ENCODE results near the gene CHRNG. TPM values are rescaled to one million over a fixed set of nuclear protein-coding genes. Genes with fewer than 3 reads are reported as not detected.

CHRNG gene
- total and polyA plus RNA-seq, 2 experiments from 2014 or later, result 0.28 TPM; not detected in 1

DNA sequence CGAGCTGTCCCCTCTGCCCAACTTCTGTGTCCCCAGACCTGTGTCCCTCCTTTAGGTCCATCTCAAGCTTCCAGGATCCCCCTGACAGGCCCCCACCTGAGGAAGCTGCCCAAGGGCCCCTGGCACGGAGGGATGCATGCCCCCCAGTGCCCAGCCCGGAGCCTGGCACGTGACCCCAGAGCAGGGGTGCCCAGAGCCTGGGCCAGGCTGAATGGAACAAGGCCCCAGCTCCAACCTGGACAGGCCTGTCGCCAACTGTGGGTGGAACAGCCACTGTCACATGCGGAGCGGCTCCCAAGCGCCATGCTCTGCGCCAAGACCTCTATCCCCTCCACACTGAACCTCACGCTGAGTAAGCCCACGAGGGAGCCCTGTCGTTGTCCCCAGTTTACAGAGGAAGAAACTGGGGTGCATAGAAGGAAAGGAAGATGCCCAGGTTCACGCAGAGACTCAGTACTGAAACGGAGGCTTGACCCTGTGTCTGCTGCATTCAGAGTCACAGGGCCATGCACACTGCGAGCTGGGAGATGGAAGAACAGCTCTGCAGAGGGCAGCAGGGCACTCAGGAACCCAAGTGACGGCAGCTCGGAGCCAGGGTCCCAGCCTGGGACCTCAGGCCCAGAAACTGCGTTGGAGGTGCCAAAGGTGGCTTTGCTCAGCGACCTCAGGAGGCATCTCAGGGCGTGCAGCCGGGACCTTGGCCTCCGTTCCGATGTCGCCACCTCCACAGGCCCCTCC lies 46.4 kb upstream of the CHRNG start:
- H3K4me1 ChIP-seq (ENCODE audit: low read depth), result no peaks in the 10 kb centered on the region
- no peak overlapping the region for H3K27ac ChIP-seq
- no peaks in the 10 kb centered on the region for H3K9me3 ChIP-seq (ENCODE audit: low read depth)
- DNase-seq (ENCODE audit: low read depth in 1 of 2, low spot score in 1 of 2), result no peak
- peaks cover 26% of the 10 kb centered on the region for H3K27me3 ChIP-seq
- no peaks in the 10 kb centered on the region for H3K36me3 ChIP-seq
- TF ChIP-seq, protein P1, sequence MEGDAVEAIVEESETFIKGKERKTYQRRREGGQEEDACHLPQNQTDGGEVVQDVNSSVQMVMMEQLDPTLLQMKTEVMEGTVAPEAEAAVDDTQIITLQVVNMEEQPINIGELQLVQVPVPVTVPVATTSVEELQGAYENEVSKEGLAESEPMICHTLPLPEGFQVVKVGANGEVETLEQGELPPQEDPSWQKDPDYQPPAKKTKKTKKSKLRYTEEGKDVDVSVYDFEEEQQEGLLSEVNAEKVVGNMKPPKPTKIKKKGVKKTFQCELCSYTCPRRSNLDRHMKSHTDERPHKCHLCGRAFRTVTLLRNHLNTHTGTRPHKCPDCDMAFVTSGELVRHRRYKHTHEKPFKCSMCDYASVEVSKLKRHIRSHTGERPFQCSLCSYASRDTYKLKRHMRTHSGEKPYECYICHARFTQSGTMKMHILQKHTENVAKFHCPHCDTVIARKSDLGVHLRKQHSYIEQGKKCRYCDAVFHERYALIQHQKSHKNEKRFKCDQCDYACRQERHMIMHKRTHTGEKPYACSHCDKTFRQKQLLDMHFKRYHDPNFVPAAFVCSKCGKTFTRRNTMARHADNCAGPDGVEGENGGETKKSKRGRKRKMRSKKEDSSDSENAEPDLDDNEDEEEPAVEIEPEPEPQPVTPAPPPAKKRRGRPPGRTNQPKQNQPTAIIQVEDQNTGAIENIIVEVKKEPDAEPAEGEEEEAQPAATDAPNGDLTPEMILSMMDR (IDR thresholded peaks at IDR 0.05; ENCODE audit: low read depth, low read length), result no peak
- no peak overlapping the region for H3K4me3 ChIP-seq

DNA sequence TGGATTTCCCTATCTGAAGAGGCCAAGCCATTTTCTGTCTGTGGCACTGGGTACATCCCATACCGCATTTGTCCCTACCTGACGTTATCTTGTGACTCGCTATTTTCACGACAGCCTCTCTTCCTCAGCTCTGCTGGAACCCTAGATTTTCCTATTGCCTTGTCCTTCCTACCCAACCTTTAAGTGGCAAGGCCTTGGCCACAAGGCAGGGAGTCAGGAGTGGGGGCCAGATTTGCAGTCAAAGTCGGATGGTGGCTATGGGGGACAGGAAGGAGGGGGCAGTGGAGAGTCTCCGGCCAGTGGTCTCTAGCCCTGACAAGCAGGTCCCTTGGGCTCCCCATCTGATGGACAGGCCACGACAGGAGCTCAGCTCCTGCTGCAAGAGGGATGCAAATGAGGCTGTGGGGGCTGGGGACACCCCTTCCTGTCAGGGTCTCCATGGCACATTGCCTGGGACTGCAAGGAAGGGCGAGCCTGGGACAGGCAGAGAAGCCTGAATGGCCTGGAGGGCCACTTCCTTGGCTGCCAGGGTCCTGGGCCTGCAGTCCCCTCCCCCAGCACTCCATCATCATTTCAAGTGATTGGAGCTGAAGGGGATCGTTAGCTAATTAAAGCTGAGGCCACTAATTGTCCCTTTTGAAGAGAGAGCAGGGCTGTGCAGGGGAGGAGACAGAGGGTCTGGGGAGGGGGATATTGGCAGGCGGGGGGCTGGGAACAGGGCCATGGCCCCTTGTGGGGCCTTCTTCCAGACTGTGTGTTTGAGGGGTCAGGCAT lies 45.6 kb upstream of the CHRNG start:
- no peak for DNase-seq (ENCODE audit: low read depth in 1 of 2, low spot score in 1 of 2)
- TF ChIP-seq, protein P1 (IDR thresholded peaks at IDR 0.05; ENCODE audit: low read depth, low read length), result no peak
- H3K4me3 ChIP-seq, result no peak overlapping the region
- no peaks in the 10 kb centered on the region for H3K9me3 ChIP-seq (ENCODE audit: low read depth)
- H3K36me3 ChIP-seq, result no peaks in the 10 kb centered on the region
- H3K27me3 ChIP-seq, result peaks cover 19% of the 10 kb centered on the region
- H3K4me1 ChIP-seq (ENCODE audit: low read depth), result no peaks in the 10 kb centered on the region
- no peak overlapping the region for H3K27ac ChIP-seq

DNA sequence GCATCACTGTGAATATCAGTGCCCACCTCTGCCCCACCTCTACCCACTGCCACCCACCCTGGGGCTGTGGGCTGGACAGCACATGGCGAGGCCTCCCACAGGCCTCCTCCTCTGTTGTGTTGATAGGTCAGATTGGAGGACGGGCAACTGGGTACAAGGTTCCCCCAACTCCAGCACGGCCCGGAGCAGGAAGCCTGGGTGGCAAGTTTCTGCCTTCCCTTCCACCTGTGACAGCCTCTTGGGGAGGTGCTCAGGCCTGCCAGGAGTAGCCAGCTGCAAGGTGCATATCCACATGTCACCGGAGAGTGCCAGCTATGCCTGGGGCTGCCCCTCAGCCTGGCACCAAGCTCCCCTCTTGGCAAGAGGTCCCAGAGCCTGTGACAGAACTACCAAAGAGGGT lies 45.0 kb upstream of the CHRNG start:
- no peak overlapping the region for H3K27ac ChIP-seq
- H3K27me3 ChIP-seq, result peaks cover 12% of the 10 kb centered on the region
- H3K4me1 ChIP-seq (ENCODE audit: low read depth), result no peaks in the 10 kb centered on the region
- no peaks in the 10 kb centered on the region for H3K36me3 ChIP-seq
- H3K4me3 ChIP-seq, result no peak overlapping the region
- H3K9me3 ChIP-seq (ENCODE audit: low read depth), result no peaks in the 10 kb centered on the region
- no peak for DNase-seq (ENCODE audit: low read depth in 1 of 2, low spot score in 1 of 2)
- TF ChIP-seq, protein P1 (IDR thresholded peaks at IDR 0.05; ENCODE audit: low read depth, low read length), result no peak

- no peaks in the 10 kb centered on the region for H3K9me3 ChIP-seq (ENCODE audit: low read depth)
- no peak overlapping the region for H3K4me3 ChIP-seq
- H3K27me3 ChIP-seq, result peaks cover 5% of the 10 kb centered on the region
- TF ChIP-seq, protein P1 (IDR thresholded peaks at IDR 0.05; ENCODE audit: low read depth, low read length), result no peak
- no peak overlapping the region for H3K27ac ChIP-seq
- DNase-seq (ENCODE audit: low read depth in 1 of 2, low spot score in 1 of 2), result no peak
- no peaks in the 10 kb centered on the region for H3K36me3 ChIP-seq
- no peaks in the 10 kb centered on the region for H3K4me1 ChIP-seq (ENCODE audit: low read depth)
Observed at GRCh38 chr2:232495292-232495691, 44.2 kb upstream of the CHRNG start.

GRCh38 chr2:232496501-232497270 lies 42.8 kb upstream of the CHRNG start:
- H3K27me3 ChIP-seq, result no peaks in the 10 kb centered on the region
- no peak for DNase-seq (ENCODE audit: low read depth in 1 of 2, low spot score in 1 of 2)
- no peaks in the 10 kb centered on the region for H3K36me3 ChIP-seq
- no peaks in the 10 kb centered on the region for H3K9me3 ChIP-seq (ENCODE audit: low read depth)
- TF ChIP-seq, protein P1 (IDR thresholded peaks at IDR 0.05; ENCODE audit: low read depth, low read length), result no peak
- H3K4me1 ChIP-seq (ENCODE audit: low read depth), result peaks cover 4% of the 10 kb centered on the region
- no peak overlapping the region for H3K4me3 ChIP-seq
- H3K27ac ChIP-seq, result no peak overlapping the region
